Measurements from ENCODE around the gene ZBTB43. TPM values are rescaled to one million over a fixed set of nuclear protein-coding genes. Genes with fewer than 3 reads are reported as not detected.

The ZBTB43 gene
- total RNA-seq, 4 donors from 2014 or later: 11.6 to 141 (median 16.2) TPM

DNA sequence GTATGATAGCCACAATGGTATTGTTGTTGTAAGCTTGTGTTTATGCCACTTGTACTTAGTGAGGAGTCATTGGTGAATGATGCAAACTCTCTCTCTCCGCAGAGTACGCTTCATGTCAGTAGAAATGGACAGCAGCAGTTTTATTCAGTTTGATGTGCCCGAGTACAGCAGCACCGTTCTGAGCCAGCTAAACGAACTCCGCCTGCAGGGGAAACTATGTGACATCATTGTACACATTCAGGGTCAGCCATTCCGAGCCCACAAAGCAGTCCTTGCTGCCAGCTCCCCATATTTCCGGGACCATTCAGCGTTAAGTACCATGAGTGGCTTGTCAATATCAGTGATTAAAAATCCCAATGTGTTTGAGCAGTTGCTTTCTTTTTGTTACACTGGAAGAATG lies 74.4 kb downstream of the ZBTB43 start:
- DNase-seq: no peak
- Histone ChIP-seq H3K9me3 (no peaks in the 10 kb centered on the region), H3K4me1 (no peaks in the 10 kb centered on the region), H3K27ac (no peak overlapping the region), H3K4me3 (no peak overlapping the region), H3K36me3 (peaks cover 0 to 27% (median 0%) of the 10 kb centered on the region in 3 donors), H3K27me3 (no peaks in the 10 kb centered on the region)
- TF ChIP-seq CTCF (IDR thresholded peaks at IDR 0.05): no peak
- no peak for TF ChIP-seq POLR2A (IDR thresholded peaks at IDR 0.05)

DNA sequence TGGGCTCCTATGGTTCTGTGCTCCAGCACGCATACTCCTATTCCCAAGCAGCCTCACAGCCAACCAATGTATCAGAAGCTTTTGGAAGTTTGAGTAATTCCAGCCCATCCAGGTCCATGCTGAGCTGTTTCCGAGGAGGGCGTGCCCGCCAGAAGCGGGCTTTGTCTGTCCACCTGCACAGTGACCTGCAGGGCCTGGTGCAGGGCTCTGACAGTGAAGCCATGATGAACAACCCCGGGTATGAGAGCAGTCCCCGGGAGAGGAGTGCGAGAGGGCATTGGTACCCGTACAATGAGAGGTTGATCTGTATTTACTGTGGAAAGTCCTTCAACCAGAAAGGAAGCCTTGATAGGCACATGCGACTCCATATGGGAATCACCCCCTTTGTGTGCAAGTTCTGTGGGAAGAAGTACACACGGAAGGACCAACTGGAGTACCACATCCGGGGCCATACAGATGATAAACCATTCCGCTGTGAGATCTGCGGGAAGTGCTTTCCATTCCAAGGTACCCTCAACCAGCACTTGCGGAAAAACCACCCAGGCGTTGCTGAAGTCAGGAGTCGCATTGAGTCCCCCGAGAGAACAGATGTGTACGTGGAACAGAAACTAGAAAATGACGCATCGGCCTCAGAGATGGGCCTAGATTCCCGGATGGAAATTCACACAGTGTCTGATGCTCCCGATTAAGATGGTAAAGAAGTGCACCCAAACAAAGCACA lies 75.5 kb downstream of the ZBTB43 start:
- Histone ChIP-seq H3K4me1 (no peaks in the 10 kb centered on the region), H3K27me3 (no peaks in the 10 kb centered on the region), H3K9me3 (no peaks in the 10 kb centered on the region), H3K4me3 (no peak overlapping the region), H3K36me3 (peaks cover 0 to 27% (median 0%) of the 10 kb centered on the region in 3 donors), H3K27ac (no peak overlapping the region)
- TF ChIP-seq POLR2A (IDR thresholded peaks at IDR 0.05) (no peak), CTCF (IDR thresholded peaks at IDR 0.05) (no peak)
- no peak for DNase-seq

GRCh38 chr9:126880947-126881332 lies 76.1 kb downstream of the ZBTB43 start:
- TF ChIP-seq CTCF (IDR thresholded peaks at IDR 0.05) (no peak), POLR2A (IDR thresholded peaks at IDR 0.05) (no peak)
- Histone ChIP-seq H3K4me1 (no peaks in the 10 kb centered on the region), H3K27me3 (no peaks in the 10 kb centered on the region), H3K4me3 (no peak overlapping the region), H3K9me3 (no peaks in the 10 kb centered on the region), H3K27ac (no peak overlapping the region), H3K36me3 (peaks cover 0 to 27% (median 0%) of the 10 kb centered on the region in 3 donors)
- DNase-seq: no peak

- H3K36me3 ChIP-seq: peaks cover 0 to 27% (median 0%) of the 10 kb centered on the region in 3 donors
Measured at GRCh38 chr9:126882746-126883145, 77.9 kb downstream of the ZBTB43 start.

GRCh38 chr9:126883636-126884035 lies 78.8 kb downstream of the ZBTB43 start:
- H3K9me3 ChIP-seq: no peaks in the 10 kb centered on the region
- H3K4me3 ChIP-seq: no peak overlapping the region
- no peaks in the 10 kb centered on the region for H3K4me1 ChIP-seq
- peaks cover 0 to 27% (median 0%) of the 10 kb centered on the region in 3 donors for H3K36me3 ChIP-seq
- H3K27me3 ChIP-seq: no peaks in the 10 kb centered on the region
- DNase-seq: no peak
- TF ChIP-seq CTCF (IDR thresholded peaks at IDR 0.05) (no peak), POLR2A (IDR thresholded peaks at IDR 0.05) (no peak)
- H3K27ac ChIP-seq: no peak overlapping the region

More at GRCh38 chr9:126882746-126883145, 77.9 kb downstream of the ZBTB43 start:
- Histone ChIP-seq H3K4me1 (no peaks in the 10 kb centered on the region), H3K27ac (no peak overlapping the region), H3K9me3 (no peaks in the 10 kb centered on the region), H3K27me3 (no peaks in the 10 kb centered on the region), H3K4me3 (no peak overlapping the region)
- no peak for DNase-seq
- no peak for TF ChIP-seq POLR2A (IDR thresholded peaks at IDR 0.05)
- no peak for TF ChIP-seq CTCF (IDR thresholded peaks at IDR 0.05)

All from Peyer's patch (tissue), 4 donors.